Measurements from ENCODE around the gene POLN. TPM values are rescaled to one million over a fixed set of nuclear protein-coding genes. Genes with fewer than 3 reads are reported as not detected.

POLN gene
- polyA plus RNA-seq, 1 experiment = 0.35 TPM

- H3K9me3 ChIP-seq (ENCODE audit: control insufficient read depth, insufficient read depth, low read length) = no peaks in the 10 kb centered on the region; the same call in 1 of the 2 replicates
- TF ChIP-seq CTCF (IDR thresholded peaks at IDR 0.05; ENCODE audit: low read depth, low read length) = no peak
- no peak overlapping the region for H3K27ac ChIP-seq (ENCODE audit: low read depth, low read length)
- peaks cover 7% of the 10 kb centered on the region for H3K27me3 ChIP-seq (ENCODE audit: control insufficient read depth, insufficient read depth, low read length)
- CTCF ChIA-PET = no interaction called here
- POLR2A ChIA-PET = no interaction called here
- H3K4me3 ChIP-seq (ENCODE audit: low read depth, low read length) = no peak overlapping the region
- DNase-seq (ENCODE audit: low read depth, low spot score) = no peak
Observed at GRCh38 chr4:2272828-2273120, 30.9 kb upstream of the POLN start.

DNA sequence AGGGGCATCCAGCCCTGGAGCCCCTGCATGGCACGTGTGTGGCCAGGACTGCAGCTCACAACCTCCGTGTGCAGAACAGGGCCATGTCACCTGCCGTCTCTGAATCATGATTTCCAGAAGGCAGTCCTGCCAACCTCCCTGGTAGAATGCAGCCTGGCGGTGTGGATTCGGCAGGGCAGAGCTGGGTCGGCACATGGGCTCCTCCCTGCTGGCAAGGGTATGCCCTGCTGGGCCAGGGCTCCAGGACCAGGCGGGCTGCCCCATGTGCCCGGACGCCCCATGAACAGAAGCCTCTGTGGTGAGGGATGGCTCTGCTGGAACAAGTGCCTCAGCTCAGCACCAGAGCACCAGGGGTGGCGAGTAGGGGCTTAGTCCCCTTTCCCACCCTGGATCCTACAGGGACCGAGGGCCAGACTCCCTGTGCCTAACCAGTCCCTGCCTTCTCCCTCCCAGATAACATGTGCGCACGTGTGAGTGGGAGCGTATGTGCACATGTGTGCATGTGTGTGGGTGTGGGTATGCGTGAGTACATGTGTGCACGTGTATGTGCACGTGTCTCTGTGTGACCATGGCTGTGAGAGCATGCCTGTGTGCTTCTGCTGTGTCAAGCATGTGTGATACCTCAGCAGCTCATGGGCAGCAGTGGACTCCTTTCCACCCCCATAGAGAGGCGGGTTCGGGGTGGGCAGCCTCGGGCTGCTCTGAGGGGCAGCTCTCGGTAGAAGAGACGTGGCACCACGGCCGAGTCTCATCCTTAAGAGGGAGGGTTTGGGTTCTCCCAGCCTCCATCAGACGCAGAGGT, 30.3 kb upstream of the POLN start:
- CTCF ChIA-PET = no interaction called here
- POLR2A ChIA-PET = interaction anchor here (1.8 kb wide), 1 partner anchor 10 kb away, joined by 4 read pairs; the partner anchor contains the start of gene MXD4
- no peak overlapping the region for H3K4me3 ChIP-seq (ENCODE audit: low read depth, low read length)
- TF ChIP-seq CTCF (IDR thresholded peaks at IDR 0.05; ENCODE audit: low read depth, low read length) = no peak
- H3K27me3 ChIP-seq (ENCODE audit: control insufficient read depth, insufficient read depth, low read length) = peaks cover 7% of the 10 kb centered on the region
- DNase-seq (ENCODE audit: low read depth, low spot score) = no peak
- no peak overlapping the region for H3K27ac ChIP-seq (ENCODE audit: low read depth, low read length)
- no peaks in the 10 kb centered on the region; the same call in 1 of the 2 replicates for H3K9me3 ChIP-seq (ENCODE audit: control insufficient read depth, insufficient read depth, low read length)

DNA sequence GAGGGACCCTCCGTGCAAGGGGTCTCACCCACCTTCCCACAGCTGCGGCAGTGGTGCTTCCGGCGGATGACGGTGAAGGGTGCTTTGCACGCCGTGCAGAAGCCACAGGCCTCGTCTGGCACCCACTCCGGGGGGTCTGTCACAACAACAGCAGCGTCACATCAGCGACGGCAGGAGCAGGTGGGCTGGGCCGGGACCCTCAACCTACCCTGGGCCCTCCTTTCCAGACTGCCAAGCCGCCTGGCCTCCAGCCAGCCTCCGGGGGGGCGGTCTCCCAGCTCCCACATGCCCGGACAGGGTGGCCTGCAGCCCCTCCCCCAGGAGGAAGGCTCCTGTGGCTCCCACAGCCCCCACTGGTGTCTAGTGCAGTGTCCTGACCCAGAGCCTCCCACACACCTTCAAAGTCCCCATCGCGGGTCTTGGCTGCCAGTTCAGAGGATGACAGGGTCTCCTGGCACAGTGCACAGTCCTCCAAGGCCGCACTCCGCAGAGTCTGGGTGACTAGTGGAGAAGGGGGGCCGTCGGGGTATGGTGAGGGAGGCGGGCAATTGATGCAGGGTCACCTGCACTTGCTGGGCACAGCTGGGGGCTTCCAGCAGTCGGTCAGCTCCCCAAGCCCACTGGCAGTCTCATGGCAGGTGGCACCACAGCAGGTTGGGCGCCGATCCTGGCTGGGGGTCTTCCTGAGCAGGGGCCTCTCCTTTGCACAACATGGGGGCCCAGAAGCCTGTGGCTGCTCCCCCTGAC, 29.5 kb upstream of the POLN start:
- peaks cover 7% of the 10 kb centered on the region for H3K27me3 ChIP-seq (ENCODE audit: control insufficient read depth, insufficient read depth, low read length)
- H3K4me3 ChIP-seq (ENCODE audit: low read depth, low read length) = no peak overlapping the region
- no peak for DNase-seq (ENCODE audit: low read depth, low spot score)
- no peak overlapping the region for H3K27ac ChIP-seq (ENCODE audit: low read depth, low read length)
- no peaks in the 10 kb centered on the region; the same call in 1 of the 2 replicates for H3K9me3 ChIP-seq (ENCODE audit: control insufficient read depth, insufficient read depth, low read length)
- ChIA-PET CTCF (no interaction called here), POLR2A (interaction anchor here (1.8 kb wide), 1 partner anchor 9 kb away, joined by 4 read pairs; the partner anchor contains the start of gene MXD4)
- TF ChIP-seq CTCF (IDR thresholded peaks at IDR 0.05; ENCODE audit: low read depth, low read length) = no peak

GRCh38 chr4:2270341-2271165, 28.6 kb upstream of the POLN start:
- H3K4me3 ChIP-seq (ENCODE audit: low read depth, low read length) = no peak overlapping the region
- H3K27me3 ChIP-seq (ENCODE audit: control insufficient read depth, insufficient read depth, low read length) = peaks cover 2% of the 10 kb centered on the region
- no peak overlapping the region for H3K27ac ChIP-seq (ENCODE audit: low read depth, low read length)
- ChIA-PET POLR2A (interaction anchor here (1.8 kb wide), 1 partner anchor 8 kb away, joined by 4 read pairs; the partner anchor contains the start of gene MXD4), CTCF (no interaction called here)
- no peak for DNase-seq (ENCODE audit: low read depth, low spot score)
- no peaks in the 10 kb centered on the region; the same call in 1 of the 2 replicates for H3K9me3 ChIP-seq (ENCODE audit: control insufficient read depth, insufficient read depth, low read length)
- TF ChIP-seq CTCF (IDR thresholded peaks at IDR 0.05; ENCODE audit: low read depth, low read length) = no peak

Data from AG04450 (cell line).